ENCODE measurements around the gene SNRPB2.
A peak's percentile ranks its signal among the peaks of the same experiment; 100 is the strongest.

The SNRPB2 gene

DNA sequence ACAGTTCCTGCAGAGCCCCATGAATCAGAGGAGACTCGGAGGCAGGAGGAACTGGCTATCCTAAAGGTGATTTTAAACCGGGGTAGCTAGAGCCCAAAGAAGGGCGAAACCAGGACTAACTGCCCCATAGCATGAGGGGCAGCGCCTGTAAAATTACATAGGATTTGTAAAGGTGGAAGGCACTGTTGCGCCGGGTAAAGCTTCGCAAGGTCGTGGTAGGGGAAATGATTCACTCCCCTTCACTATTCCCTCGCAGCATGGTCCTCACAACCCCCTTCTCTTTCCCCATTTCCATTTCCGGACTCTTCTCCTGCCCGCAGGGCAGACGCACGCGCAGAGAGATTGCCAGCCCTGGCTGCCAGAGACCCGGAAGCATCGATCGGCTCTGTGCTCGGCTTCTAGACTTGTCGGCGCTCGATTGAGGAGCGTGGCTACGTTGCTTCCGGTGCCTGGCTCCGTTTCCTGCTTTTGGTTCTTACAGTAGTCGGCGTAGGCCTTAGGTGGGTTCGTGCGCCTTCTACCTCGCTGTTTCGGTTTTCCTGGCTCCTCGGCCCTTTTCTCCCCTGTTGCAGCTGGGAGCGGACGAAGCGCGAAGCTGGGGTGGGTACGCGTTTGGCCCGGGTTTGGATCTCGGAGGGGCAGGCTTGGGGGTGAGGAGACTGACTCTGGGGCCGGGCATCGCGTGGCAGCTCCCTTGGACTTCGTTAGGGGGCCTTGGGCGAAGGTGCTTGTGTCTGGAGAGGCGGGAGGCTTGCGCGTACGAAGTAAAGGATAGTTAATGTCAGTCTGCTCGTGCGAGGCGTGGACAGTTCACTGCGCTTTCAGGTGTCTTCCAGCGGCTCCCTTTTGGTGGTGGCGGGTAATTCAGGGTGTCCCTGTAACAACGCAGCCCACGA, at the start of gene SNRPB2:
TSS of gene SNRPB2 (plus strand) at position 462 of the 896 bp plus-strand sequence. CDS start 1,677 bp downstream, outside the sequence.
- peak; percentile 97 for DNase-seq

DNA sequence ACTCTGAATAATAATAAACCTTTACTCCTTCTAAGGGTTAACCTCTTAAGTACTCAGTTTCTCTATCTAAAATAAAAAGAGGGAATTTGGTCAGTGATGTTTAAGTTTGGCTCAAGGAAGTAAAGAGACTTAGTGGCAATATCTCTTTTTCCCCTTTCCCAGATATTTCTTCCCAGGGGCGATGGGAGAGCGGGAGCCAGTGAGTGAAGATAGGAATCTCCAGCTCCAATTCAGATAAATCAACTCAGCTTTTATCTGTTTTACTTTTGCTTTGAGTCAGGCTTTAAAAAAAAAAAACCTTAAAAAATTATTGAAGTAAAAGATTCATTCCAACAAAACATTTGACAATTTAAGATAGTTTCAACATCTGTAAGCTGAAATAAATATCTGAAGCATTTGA, 45.4 kb upstream of the SNRPB2 start:
- no peak for DNase-seq

DNA sequence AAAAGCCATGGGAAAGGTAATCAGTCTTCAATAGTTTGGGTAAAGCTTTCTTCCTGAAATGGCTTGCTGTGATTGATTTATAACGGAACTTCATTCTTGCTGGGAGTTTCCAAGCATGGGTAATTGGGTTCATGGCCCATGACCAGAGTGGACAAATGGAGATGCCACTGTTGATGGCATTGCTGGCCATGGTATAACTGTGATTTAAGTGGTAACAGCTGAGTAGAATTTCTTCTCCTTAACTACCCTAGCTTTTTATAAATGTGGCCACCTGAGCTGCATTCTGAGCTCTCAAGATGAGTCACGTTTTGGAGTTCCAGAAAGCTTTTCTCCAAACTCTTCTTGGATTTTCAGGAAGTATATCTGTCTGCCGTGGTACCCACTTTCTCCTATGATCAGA, 39.9 kb upstream of the SNRPB2 start:
- no peak for DNase-seq

DNA sequence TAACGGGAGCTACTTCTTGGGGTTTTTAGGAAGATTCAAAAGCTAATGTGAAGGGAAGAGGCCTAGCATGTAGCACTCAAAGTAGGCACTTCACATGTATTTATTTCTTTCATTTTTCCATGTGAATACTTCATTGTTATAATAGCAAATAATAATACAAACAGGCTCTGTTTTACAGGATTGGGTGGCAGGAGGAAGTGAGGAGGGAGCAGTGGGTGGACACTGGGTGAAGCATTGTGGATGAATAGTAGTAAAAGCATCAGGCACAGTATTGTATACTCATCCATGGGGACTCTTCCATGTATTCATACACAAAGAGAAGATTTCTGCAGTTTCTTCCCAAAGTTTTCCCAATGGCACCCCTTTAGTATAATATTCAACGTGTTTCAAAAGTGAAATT, 38.4 kb upstream of the SNRPB2 start:
- DNase-seq = no peak

DNA sequence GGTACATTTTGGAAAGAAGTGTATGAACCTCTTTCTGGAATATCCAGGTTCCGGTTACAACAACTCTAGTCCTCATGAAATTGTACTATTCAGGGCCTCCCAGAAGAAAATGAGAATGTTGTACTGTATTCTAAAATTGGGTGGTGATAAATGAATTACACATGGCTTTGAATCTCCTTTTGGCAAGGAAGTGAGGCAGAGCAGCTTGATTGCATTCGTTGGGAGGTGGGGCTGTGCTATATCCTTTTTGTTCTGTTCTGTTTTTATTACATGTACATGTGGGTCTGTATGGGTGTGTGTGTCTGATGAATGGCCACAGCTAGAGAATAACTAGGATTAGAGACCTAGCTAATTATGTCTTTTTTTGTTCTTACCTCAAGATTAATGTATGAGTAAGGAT, 37.8 kb upstream of the SNRPB2 start:
- no peak for DNase-seq

DNA sequence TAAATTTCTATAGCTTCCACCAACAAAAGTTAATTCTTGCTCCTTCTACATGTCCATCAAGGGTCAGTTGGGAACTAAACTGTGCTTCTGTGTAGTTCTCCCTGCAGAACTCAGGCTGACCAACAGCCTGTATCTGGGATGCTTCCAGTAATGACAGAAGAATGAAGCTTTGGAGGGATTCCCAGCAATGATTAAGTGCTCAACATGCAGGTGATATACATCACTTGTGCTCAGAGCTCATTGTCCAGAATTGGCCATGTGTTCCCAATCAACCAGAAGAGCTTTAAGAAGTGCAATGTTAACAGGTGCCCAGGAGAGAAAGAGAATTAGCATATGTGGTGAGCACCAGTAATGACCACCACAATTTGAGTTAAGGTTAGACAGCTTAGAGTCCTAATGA, 37.4 kb upstream of the SNRPB2 start:
- DNase-seq = no peak

DNA sequence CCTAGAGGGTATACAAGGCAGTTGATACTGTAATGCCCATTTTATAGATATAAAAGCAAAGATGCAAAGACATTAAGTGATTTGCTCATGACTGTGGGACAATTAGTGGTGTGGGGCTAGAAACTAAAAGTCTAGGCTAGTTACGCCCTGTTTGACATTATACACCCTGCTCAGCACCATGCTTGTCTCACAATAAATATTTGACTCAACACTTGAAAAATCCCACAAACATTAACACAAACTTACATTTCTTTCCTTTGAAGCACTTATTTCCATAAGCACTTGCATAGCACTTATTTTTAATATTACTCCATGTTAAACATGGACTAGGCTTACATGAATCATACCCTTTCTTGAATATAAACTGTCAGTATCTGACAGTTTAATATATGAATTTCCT, 36.5 kb upstream of the SNRPB2 start:
- no peak for DNase-seq

DNA sequence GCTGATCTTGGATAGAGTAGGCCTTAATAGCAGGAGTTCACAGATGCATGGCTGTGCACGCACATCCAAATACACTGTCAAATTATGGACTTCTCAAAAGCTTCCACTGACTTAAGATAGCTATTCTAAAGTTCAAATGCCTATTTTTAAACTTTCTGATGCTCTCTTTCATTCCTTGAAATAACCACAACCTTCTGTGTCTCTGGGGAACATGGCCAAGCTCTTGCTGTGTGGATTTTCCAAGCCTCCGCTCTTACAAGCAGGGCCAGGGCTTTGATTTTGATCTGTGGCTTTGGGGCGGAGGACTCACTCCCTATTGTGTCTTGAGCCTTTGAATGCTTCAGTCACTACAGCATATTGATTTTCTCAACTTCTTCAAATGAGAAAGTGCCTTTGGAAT, 35.7 kb upstream of the SNRPB2 start:
- DNase-seq = no peak

DNA sequence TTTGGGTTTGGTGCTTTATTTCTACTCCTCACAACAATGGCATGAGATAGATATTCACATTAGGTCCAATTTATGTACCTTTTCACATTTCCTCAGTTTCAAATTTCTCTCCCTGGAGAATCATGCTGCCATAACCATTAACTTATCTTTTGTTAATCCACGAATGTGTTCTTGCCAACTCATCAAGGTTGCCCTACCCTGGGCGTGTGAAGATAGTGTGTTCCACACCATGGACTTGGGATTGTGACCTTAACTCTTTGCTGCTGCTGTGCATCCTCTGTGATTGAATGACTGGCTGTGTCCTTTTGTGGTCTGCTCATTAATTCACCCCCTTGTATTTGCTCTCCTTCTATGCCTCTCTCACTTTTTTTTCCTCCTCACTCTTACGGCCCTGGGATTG, 34.2 kb upstream of the SNRPB2 start:
- DNase-seq = no peak

DNA sequence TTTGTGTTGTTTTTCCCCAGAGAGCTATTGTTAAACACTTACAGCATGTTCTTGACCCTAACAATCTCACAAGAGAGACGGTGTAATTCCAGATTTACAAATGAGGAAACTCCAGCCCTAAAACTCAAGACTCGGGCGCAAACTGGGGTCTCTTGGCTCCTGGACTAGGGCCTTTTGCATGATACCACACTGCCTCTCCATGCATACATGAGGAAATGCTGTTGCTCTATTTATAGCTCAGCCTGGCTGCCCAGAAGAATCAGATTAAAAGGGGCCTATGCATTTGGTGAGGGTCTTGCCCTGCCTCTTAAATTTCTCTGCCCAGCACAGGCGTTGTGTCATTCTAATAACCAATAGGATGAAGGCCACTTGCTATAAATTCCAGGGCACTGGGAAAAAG, 30.5 kb upstream of the SNRPB2 start:
- DNase-seq = no peak

DNA sequence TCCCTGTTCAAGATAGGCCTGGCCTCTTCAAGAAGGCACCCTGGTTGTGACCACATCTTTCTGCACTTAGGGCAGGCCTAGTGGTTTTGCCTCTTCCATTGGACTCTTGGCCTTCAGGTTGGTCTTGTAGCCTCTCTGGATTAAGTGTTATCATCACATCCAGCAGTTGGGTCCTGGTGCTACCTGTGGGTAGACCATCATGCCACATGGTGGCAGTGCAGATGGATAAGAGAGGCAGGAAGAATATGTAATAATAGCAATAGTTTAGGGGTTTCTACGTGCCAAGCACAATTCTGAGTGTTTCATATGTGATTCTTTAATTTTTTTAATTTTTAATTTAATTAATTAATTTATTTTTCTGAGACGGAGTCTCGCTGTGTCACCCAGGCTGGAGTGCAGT, 28.5 kb upstream of the SNRPB2 start:
- DNase-seq = no peak

DNA sequence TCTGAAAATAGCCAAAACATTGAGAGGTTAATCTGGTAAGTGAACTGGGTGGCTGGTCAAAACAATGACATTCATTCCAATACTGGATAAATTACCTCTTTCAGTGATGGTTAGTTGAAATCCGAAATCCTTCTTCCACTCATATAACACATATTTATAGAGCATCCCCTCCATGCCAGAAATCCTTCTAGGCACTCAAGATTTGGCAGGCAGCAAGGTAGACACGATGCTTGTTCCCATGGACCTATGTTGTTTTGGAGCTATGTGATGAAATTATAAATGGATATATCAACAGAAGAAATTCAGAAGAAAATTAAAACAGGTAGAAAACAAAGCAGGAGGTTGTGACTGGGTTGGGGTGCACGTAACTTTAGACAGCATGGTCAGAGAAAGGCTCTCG, 26.3 kb upstream of the SNRPB2 start:
- DNase-seq = no peak

DNA sequence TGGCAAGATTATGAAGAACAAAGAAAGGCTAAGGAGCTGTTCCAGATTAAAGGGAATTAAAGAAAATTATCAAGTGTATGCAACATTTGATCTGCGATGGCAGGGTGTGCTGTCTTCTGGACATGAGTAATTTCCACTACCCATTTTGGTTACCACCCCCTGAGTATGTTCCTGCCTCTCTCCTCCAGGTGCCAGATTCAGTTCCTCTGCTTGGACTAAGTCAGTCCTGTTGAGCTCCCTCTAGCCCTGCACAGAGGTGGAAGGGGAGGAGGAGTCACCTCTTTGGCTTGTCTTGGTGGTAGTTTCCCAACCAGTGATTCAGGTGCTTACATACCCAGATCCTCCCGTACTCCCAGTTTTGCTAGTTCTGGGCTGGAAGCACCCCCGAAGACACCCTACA, 22.2 kb upstream of the SNRPB2 start:
- DNase-seq = no peak

DNA sequence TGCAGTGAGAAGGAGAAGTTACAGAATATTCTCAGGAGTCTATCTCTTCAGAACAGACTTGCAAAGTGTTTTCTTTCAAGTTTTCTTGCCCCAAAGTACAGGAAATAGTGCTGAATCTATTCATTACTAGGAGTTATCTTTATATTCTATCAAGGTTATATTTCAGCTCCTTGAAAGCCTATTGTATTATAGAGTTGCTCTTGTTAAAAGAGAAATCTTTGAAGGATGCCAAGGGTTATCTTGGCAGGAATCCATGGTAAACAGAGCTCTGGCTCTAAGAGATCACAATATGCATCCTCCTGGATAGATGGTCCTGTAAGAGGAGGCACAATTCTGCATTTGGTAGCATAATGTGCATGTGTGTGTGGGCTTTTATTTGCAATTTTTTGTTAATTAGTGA, 21.2 kb upstream of the SNRPB2 start:
- no peak for DNase-seq

DNA sequence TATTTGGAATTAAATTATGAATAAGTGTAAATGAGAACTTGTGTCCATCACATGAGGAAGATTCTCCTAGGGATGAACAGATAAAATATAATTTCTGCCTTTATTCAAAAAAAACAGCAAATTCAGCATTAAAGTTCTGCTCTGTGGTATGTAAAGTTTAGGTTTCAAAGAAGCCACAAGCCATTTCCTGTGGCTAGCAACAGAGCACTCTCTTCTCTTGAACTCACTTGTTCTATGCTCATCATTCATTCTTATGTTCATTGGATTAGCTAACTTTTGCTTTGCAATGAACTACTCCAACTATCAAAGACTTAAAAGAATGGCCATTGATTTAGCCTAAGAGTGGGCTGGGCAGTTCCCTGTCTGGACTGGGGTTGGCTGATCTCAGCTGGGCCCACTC, 20.8 kb upstream of the SNRPB2 start:
- DNase-seq = no peak

DNA sequence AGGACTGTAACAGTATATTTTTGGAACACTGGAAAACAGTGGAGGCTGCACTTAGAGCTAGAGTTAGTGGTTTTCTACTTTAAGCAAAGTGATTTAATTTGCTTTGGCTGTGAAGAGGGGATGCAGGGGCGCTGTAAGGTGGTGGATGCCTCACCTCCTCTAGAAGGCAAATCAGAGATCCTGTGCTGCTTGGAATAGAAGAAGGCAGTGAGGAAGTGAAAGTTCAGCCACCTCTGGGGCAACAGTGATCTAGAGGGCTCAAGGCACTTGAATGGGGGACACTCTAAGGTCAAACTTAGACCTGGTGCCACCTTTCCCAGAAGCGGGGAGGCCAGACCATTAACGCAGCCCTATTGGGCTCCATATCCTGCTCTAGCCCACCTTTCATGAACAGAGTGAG, 19.0 kb upstream of the SNRPB2 start:
- no peak for DNase-seq

DNA sequence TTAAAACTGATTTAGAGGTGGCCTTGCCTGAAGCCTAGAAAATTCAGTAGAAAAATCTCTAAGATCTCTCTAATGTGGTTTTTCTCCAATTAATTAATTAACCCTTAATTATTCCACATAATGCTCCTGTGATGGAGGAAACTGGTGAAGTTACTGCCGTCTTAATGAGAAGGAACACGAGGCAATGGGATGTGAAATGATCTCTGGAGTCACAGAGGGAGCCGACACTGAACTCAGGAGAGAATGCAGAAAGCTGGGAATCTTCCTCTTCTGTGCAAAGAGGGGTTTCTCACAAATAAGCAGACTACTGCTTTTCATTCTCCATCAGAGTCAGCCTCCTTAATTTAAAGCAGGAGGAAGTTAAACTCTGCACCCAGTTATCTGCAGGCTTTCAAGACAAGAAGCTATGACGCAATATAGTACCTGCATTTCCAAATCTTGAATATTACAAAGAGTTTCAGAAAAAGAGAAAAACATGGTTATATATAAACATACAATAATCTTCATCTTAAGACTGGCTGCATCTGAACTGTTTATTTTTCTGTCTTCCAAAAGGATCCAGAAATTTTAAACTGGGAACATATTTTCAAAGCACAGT, 18.1 kb upstream of the SNRPB2 start:
- peak; percentile 6 for DNase-seq

DNA sequence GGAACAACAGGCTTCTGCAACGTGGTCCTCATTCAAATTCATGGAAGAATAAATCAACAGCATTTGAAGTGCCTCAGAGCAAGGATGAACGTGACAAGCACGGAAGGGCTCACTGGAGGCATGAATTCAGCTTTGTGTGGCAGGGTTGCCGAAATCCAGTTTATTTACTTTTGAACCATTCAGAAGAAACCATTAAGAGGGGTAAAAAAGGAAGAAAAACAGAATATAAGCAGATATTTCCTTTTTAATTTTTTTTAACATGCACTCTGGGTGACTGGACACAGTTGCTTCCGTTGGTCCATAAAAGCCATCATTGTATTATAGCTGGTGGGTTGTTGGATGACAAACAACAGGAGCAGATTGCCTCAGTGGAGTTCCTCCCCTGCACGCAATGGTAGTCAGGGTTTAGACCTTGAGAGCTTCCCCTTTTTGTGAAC, 17.3 kb upstream of the SNRPB2 start:
- peak; percentile 8 for DNase-seq

DNA sequence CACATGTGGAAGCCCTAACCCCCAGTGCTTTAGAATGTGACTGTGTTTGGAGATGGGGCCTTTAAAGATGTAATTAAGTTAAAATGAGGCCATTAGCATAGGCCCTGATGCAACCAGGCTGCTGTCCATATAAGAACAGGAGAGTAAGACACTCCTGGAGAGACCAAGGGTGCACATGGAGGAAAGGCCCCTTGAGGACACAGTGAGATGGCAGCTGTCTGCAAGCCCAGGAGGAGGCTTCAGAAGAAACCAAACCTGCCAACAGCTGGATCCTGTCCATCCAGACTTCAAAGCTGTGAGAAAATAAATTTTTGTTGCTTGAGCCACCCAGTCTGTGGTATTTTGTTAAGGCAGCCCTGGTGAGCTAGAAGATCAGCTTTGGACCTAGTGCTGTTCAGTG, 16.8 kb upstream of the SNRPB2 start:
- no peak for DNase-seq

DNA sequence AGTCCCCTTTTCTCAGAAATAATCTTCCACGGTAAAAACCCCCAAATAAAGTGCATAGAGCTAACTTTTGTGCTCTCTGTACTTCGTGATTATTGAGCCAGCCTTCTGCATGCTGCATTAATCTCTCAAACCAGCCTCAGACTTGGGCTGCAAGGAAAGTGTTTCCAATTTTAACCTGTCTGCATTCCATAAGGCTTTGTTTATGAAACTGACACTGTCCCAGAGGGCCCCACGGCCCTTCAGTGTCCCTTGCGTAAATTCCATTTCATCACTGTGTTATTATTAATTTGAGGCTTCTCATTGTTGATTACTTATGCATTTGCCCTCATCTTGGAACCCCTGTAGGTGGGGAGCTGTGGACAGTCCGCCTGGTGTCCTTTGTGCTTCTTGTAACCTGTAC, 15.6 kb upstream of the SNRPB2 start:
- DNase-seq = no peak

DNA sequence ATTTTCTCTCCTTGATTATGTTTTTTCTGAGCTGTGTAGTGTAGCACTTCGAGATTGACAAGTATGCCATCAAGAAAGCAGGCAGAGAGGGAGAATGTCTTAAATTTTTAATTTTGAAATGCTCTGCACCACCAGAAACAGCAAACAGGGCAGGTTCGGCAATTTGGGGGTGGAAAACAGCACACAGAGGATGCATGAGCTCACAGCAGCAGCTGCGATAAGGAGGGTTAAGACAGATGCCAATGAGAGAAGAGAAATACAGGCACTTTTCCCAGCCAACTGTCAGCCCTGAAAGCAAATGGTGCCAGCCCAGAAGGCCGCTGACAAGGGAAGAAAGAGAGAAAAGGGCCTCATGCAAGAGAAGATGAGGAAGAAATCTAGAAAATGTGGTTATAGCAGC, 15.1 kb upstream of the SNRPB2 start:
- DNase-seq = no peak

DNA sequence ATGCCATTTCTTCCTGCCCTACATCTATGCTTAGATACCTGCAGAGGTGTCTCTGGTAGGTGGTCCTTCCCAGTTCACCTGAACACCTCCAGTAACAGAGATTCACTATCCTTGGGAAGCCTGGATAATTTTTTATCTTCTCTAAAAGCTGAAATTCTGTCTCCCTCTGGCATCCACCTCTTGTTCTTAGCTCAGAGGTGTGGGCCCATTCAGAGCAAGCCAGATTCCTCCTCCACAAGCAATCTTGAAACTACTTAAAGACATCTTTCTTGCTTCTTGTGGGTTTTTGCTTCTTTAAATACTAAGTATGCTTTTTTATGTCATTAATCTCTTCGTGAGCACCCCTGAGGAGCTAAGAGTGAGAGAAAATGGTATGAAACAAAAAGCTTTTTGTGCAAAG, 10.4 kb upstream of the SNRPB2 start:
- DNase-seq = no peak

DNA sequence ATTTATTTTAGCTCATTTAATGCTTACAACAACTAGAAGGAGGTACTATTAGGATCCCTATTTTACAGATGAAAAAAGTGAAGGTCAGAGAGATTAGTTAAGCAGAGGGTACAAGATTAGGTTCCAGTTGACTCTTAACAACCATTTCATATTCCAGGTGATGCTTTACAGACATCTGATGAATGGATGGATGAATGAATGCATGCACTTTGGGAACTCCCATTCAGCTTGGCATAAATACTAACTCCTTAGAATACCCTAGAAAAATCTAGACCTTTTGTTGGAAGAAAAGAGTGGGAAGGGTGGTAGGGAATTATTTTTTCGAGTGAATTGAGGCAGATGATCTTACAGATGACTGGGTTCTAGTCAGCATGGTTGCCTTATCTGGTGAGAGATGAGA, 746 bp upstream of the SNRPB2 start:
- no peak for DNase-seq

DNA sequence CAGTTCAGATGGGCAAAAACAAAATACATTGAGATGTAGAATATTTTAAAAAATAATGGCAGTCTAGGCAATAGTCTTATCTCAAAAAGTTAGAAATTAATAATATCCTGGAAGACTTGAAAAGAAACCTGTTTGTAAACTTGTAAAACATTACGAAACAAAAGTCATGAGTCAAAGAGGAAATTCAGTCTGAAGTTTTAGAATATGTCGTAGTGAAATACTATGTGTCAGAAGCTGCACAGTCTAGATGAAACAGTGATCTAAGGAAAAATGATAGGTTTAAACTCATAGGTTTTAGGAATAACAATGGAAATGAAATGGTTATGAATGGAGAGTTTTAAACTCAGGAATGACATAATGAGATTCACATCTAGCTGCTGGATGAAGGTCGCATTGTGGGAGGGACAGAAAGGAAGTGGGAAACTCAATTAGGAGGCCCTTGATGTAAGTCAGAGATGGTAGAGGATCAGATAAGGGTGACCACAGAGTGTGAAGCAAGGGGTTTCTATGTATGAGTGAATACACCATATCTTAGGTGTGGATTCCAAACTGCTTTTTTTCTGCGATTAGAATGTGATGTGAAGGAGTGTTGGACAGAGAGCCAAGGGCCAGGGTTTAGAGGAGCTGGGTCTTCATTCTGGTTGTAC, 2.8 kb downstream of the SNRPB2 start:
- peak; percentile 68 for DNase-seq

Data from inflammatory macrophage treated with lipopolysaccharide for 4 hours (primary cell).